WI38 (cell line): ENCODE data around the gene ABCD3.
A peak's percentile ranks its signal among the peaks of the same experiment; 100 is the strongest.

Source experiments
- H3K4me3 ChIP-seq: 2 replicates; pipeline ENCODE4 v1.5.1; 2011; ENCODE audit warnings: low read depth, mild to moderate bottlenecking, control low read depth, low read length
- TF ChIP-seq, protein P1 (sequence below): IDR thresholded peaks from 2 replicates; pipeline ENCODE4 v1.5.1; 2012; ENCODE audit warnings: low read depth, mild to moderate bottlenecking, control low read depth, low read length

ABCD3 gene

DNA sequence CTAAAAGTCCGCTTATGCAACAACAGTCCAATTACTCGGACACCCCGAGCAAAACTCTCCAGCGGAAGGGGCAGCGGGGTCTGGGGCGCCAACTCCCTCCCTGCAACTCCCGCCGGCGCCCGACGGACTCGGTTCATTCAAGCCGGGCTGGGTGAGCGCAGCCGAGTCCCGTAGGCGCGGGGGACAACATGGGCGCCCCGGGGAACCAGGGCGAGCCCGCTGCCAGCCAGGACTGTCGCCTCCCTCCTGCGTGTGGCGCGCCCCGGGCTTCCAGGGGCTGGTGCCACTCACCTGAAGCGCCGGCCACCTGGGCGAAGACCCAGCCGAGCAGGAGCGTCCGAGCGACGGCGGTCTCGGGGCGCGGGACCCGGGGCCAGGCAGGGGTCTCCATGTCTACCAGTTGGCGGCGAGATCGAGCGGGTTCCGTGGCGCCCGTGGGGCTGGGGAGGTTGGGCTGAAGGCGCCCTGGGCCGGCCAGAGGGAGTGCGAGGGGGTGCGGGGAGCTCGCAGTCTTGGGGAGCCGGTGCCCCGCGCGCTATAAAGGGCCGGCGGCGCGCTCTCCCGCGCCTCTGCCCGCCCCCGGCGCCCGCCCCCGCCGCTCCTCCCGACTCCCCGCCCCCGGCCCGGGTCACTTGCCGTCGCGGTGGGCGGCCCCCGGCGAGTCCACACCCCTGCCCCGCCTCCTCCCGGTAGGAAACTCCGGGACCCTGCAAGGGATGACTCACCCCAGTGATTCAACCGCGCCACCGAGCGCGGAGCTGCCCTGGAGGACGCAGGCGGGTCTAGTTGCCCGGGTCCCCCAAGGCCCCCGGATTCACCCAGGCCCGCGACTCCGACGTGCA, 123.3 kb downstream of the ABCD3 start, which contains the start of gene F3:
Gene F3 (minus strand): TSS at position 514 of the 842 bp plus-strand sequence. CDS start 123 bp downstream, at position 391.
- TF ChIP-seq, protein P1, sequence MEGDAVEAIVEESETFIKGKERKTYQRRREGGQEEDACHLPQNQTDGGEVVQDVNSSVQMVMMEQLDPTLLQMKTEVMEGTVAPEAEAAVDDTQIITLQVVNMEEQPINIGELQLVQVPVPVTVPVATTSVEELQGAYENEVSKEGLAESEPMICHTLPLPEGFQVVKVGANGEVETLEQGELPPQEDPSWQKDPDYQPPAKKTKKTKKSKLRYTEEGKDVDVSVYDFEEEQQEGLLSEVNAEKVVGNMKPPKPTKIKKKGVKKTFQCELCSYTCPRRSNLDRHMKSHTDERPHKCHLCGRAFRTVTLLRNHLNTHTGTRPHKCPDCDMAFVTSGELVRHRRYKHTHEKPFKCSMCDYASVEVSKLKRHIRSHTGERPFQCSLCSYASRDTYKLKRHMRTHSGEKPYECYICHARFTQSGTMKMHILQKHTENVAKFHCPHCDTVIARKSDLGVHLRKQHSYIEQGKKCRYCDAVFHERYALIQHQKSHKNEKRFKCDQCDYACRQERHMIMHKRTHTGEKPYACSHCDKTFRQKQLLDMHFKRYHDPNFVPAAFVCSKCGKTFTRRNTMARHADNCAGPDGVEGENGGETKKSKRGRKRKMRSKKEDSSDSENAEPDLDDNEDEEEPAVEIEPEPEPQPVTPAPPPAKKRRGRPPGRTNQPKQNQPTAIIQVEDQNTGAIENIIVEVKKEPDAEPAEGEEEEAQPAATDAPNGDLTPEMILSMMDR = peak; percentile 21; the same call in 1 of the 2 replicates
- peak within 1 kb of the TSS; percentile 94 for H3K4me3 ChIP-seq

DNA sequence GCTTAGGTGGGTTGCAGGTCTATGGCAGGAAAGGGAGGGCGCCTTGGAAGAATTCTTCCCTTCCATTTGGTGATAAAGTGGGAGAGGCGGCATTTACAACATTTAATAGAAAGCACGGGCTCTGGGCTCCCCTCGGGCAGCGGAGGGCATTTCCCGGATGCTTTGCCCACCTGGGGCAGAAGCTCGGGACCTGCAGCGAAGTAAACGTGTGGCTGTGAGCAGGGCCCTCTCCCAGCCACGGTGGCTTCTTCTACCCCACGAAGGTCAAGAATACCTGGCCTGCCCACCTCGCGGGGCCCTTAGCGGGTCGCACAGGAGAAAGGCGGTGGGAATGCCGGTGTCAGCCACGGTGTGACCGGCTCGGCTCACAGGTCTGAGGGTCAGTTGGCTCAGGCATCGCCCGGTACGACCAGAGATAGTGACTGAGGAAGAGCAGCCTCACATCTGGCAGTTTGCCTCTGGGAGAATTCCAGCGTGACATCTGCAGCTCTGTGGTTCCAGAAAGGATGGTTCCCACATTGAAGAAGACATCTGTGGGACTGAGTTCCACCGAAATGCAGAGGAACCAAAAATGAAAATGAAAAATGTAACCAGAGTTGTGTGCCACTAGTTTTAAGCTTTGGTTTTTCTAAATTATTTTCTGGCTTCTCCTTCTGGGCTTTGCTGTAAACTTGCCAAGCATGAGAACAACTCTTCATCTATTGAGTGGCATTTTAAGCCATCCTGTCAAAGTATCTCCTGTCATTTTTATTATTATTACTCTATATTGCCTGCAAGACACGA, 124.1 kb downstream of the ABCD3 start:
- TF ChIP-seq, protein P1 = no peak
- H3K4me3 ChIP-seq = peak overlapping the region; percentile 89

DNA sequence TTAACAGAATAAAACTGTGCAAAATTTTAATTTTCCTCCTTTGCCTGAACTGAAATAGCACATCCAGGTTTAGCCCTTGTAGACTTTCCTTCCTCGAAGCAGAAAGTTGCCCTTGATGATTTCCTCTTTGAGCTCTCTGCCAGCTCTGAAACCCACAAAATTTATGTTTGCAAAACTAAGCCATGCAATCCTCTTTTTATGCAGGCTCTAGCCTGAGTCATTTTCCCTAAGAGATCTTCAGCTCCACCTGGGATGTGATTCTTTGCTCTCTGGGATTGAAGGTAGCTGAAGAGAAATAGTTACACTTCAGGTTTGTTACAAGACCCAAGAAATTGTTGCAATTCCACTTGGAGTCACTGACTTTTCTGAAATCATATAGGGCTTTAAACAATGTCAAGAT, 124.8 kb downstream of the ABCD3 start:
- TF ChIP-seq, protein P1 = no peak
- peak overlapping the region; percentile 89 for H3K4me3 ChIP-seq

DNA sequence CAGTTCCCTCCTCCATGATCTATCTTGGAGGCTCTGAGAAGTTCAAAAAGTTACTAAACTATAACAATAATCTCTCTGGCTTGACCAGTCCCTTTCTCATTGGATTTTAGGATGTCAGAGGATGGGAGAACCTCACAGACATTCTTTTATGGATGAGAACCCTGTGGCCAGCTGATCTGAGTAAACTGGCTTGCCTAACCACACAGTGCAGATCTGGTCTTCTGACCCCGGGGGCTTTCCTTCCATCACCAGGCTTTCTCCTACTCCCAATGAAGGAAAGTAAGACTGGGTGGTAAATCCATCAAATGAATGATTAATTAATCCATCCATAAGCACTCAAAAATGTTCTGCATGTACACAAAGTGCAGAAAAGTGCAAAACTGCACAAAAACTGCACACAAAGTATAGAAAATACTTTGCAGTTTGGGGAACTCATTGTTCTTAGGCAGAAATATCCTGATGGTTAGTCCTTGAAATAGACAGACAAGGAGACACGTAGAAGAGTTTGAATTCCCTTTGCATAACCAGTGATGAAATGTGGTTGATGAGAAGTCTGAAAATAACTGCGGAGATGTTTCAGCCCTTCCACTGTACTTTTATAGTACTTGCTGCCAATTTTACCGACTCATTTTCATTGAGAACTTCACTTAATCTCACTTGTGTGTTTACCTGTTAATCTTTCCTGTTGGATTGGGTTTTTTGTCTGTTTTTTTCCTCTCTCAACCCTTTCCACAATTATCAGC, 125.9 kb downstream of the ABCD3 start:
- peak overlapping the region; percentile 89 for H3K4me3 ChIP-seq
- TF ChIP-seq, protein P1 = no peak

DNA sequence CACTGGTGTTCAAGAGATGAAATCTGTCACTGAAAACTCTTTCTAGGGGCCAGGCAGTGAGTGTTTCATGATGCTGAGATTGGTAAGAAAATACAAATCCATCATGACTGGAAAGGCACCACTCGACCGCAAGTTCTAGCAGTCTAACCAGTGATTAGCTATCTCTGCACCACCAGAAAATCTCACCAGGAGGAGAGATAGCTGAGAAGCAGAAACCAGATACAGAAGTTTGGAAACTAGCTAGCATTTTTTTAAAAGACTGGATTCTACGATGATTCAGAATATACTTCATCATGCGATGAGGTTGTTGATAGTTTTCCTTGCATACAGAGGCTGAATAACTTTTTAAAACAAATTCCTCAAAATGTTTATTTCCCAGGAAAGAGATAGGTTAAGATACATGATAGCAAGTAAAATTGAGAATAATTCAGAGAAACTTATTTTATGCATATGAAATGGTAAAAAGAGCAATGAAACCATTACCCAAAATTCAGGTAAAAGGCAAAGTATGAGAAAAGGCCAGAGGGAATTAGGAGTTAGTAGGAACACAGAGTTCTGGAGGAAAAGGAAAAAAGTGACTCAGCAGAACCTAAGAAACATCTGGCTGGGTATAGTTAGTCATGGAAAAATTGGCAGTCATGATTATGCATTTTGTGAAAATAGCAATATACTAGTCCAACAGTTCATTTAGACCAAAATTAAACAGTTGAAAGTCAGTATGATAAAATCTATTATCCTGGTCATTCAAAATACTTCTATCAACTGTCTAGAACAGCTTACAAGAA, 126.7 kb downstream of the ABCD3 start:
- H3K4me3 ChIP-seq = peak overlapping the region; percentile 89
- TF ChIP-seq, protein P1 = peak; percentile 40; the same call in 1 of the 2 replicates

DNA sequence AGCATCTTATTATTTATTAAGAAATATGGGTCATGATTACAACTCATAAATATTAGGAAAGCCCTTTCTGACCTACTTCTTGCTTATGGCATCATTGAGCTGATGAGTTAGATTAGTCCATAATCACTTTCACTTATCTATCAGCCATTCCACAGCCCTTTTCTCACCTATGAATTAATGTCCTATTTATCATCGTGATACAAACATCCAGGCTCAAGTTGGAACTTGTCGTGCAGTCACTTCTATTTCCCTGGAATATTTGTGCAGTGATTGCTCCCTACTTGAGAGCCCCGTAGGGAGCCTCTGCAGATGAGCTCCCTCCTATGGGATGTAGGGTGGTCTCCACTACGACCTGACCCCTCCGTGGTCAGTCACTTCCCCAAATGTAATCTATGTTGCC, 131.5 kb downstream of the ABCD3 start:
- TF ChIP-seq, protein P1 = no peak
- no peak overlapping the region for H3K4me3 ChIP-seq
